Spinal cord (tissue), 10 donors: ENCODE results near the gene TOP1. TPM values are rescaled to one million over a fixed set of nuclear protein-coding genes. Genes with fewer than 3 reads are reported as not detected.

Source experiments
- DNase-seq, 6 donors: peaks; one replicate each; pipeline versions ENCODE4 v3.0.0 to v3.0.0-alpha.2; 2013 to 2015; ENCODE audit warnings: low spot score in 6 of 6, low read depth in 4 of 6
- H3K27ac ChIP-seq: one replicate; pipeline ENCODE4 v1.5.1; 2013; ENCODE audit warnings: low read depth, low read length, control low read depth
- H3K27me3 ChIP-seq: one replicate; pipeline ENCODE4 v1.6.1; 2013; ENCODE audit warnings: low read length; ENCODE audit not compliant: control insufficient read depth, insufficient read depth
- H3K36me3 ChIP-seq: one replicate; pipeline ENCODE4 v1.6.1; 2013; ENCODE audit warnings: low read length; ENCODE audit not compliant: control insufficient read depth, insufficient read depth
- H3K4me1 ChIP-seq: one replicate; pipeline ENCODE4 v1.6.1; 2013; ENCODE audit warnings: low read length; ENCODE audit not compliant: control insufficient read depth, insufficient read depth
- H3K4me3 ChIP-seq: one replicate; pipeline ENCODE4 v1.5.1; 2013; ENCODE audit warnings: low read depth, low read length, control low read depth
- H3K9me3 ChIP-seq: one replicate; pipeline ENCODE4 v1.6.1; 2013; ENCODE audit warnings: low read length; ENCODE audit not compliant: control insufficient read depth, insufficient read depth
- WGBS: methylation state at CpG from one replicate; pipeline ENCODE4 v1.1.5; 2013; ENCODE audit warnings: missing lambda C conversion rate; ENCODE audit not compliant: insufficient coverage; 5-methylcytosine and 5-hydroxymethylcytosine counted together
- polyA plus RNA-seq, 2 donors: library from polyadenylated mRNA; unstranded; fragments of 120-200 nt; gene quantifications; one replicate each; pipeline ENCODE4 v1.2.1, GENCODE V29; 2013; ENCODE audit not compliant: insufficient read length in 2 of 2
- total RNA-seq, 2 donors: library from RNA; depleted of rRNA in 1 of 2; stranded (reverse); fragments of 120-200 nt in 1 of 2; fragments of >200 nt in 1 of 2; gene quantifications; one replicate each; pipeline versions ENCODE4 v1.2.3 to v1.2.4, GENCODE V29; 2013 to 2014
- donor health status: healthy.

TOP1 gene
- total and polyA plus RNA-seq, 4 donors, result 29.1 to 90.1 (median 52.4) TPM

DNA sequence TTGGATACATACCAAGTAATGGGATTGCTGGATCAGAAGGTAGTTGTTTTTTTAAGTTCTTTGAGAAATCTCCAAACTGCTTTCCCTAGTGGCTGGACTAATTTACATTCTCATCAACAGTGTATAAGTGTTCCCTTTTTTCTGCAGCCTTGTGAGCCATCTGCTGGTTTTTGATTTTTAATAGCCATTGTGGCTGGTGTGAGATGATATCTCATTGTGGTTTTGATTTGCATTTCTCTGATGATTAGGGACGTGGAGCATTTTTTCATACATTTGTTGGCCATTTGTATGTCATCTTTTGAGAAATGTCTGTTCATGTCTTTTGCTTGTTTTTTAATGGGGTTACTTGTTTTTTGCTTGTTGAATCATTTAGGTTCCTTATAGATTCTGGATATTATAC, 34.8 kb downstream of the TOP1 start:
- Histone ChIP-seq H3K4me1 (peaks cover 3% of the 10 kb centered on the region), H3K4me3 (no peak overlapping the region), H3K36me3 (peaks cover 2% of the 10 kb centered on the region), H3K9me3 (no peaks in the 10 kb centered on the region), H3K27me3 (no peaks in the 10 kb centered on the region), H3K27ac (no peak overlapping the region)
- DNase-seq, result no peak
- 90% methylated on average over 1 of the region's 1 CpG for WGBS

DNA sequence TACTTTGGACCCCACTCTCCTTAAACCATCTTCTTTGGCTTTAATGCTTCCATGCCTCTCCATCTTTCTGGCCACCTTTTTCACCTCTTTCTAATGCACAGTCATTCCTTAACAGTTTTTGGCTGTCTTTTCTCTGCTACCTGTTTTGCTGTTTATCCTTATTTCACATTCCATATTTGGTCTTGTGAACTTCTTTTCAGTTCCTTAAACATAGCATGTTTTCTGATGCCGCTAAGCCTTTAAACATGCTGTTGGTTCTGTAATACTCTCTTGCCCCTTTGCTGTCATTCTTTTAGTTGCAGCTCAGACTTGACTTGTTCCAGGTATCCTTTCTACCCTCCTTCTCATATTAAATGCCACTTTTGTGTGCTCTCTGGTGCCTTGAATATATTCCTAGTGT, 35.8 kb downstream of the TOP1 start:
- no peak for DNase-seq
- Histone ChIP-seq H3K4me3 (no peak overlapping the region), H3K27ac (no peak overlapping the region), H3K9me3 (no peaks in the 10 kb centered on the region), H3K27me3 (no peaks in the 10 kb centered on the region), H3K36me3 (peaks cover 2% of the 10 kb centered on the region), H3K4me1 (peaks cover 4% of the 10 kb centered on the region)
- 100% methylated on average over 1 of the region's 1 CpG for WGBS

- DNase-seq, result no peak
Measured at GRCh38 chr20:41065716-41066115, 37.1 kb downstream of the TOP1 start.

DNA sequence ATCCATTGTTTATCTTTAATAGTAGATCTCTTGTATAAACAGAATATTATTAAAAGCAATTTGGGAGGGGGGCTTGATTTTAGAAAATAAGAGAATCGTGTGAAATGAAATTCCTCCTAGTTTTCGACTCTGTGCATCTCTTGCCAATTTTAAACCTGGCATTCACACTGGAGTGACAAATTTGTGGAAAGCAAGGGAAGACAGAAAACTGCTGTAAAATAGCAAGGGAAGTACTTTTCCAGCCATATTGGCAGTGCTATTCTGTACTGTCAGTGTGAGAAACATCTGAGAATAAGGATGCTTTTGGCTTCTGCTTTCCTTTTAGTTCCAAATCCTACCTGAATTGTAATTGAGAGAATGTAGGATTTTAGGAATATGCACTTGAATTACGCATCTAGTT, 40.2 kb downstream of the TOP1 start:
- peak in 1 of 6 donors; percentile 60 for DNase-seq
- WGBS, result no CpG with 5 or more reads among the region's 3 CpGs
- Histone ChIP-seq H3K27me3 (no peaks in the 10 kb centered on the region), H3K36me3 (peaks cover 2% of the 10 kb centered on the region), H3K4me1 (peaks cover 7% of the 10 kb centered on the region), H3K4me3 (no peak overlapping the region), H3K9me3 (no peaks in the 10 kb centered on the region), H3K27ac (no peak overlapping the region)

More at GRCh38 chr20:41065716-41066115, 37.1 kb downstream of the TOP1 start:
- no peaks in the 10 kb centered on the region for H3K27me3 ChIP-seq
- WGBS, result no CpG with 5 or more reads among the region's 3 CpGs
- H3K36me3 ChIP-seq, result peaks cover 2% of the 10 kb centered on the region
- H3K4me3 ChIP-seq, result no peak overlapping the region
- H3K27ac ChIP-seq, result no peak overlapping the region
- H3K4me1 ChIP-seq, result peaks cover 4% of the 10 kb centered on the region
- H3K9me3 ChIP-seq, result no peaks in the 10 kb centered on the region

- peaks cover 7% of the 10 kb centered on the region for H3K4me1 ChIP-seq
- H3K27me3 ChIP-seq, result no peaks in the 10 kb centered on the region
- peaks cover 6% of the 10 kb centered on the region for H3K36me3 ChIP-seq
- H3K27ac ChIP-seq, result peak overlapping the region; percentile 17
- no peak overlapping the region for H3K4me3 ChIP-seq
- WGBS, result 35% methylated on average over 2 of the region's 3 CpGs
- no peaks in the 10 kb centered on the region for H3K9me3 ChIP-seq
- DNase-seq, result peak in 1 of 6 donors; percentile 22
Measured at GRCh38 chr20:41072190-41072863, 43.7 kb downstream of the TOP1 start.

- peak overlapping the region; percentile 17 for H3K27ac ChIP-seq
- peaks cover 7% of the 10 kb centered on the region for H3K4me1 ChIP-seq
Measured at GRCh38 chr20:41072915-41073314, 44.3 kb downstream of the TOP1 start.

DNA sequence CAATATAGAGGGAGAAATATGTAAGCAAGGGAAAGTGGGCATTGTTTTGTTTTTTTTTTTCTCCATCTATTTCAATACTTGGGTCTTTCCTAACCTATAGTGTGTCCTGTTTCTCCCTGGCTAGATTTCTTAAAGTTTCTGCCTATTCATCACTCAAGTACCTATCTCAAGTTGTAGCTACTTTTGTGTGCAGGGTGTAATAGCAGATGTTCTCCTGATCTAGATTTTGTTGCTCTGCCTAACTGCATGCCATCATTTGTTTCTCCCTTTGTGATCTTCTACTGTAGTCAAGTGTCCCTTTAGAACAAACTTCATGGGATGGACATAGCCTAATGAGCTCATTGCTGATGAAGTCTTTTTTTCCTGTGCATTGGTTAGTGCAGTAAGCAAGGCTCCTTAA, 45.8 kb downstream of the TOP1 start:
- H3K27me3 ChIP-seq, result no peaks in the 10 kb centered on the region
- no peak overlapping the region for H3K4me3 ChIP-seq
- H3K9me3 ChIP-seq, result no peaks in the 10 kb centered on the region
- H3K4me1 ChIP-seq, result peaks cover 3% of the 10 kb centered on the region
- peaks cover 6% of the 10 kb centered on the region for H3K36me3 ChIP-seq
- H3K27ac ChIP-seq, result no peak overlapping the region
- no peak for DNase-seq

More at GRCh38 chr20:41072915-41073314, 44.3 kb downstream of the TOP1 start:
- Histone ChIP-seq H3K4me3 (no peak overlapping the region), H3K9me3 (no peaks in the 10 kb centered on the region), H3K36me3 (peaks cover 8% of the 10 kb centered on the region), H3K27me3 (no peaks in the 10 kb centered on the region)
- DNase-seq, result no peak
- WGBS, result 65% methylated on average over 2 of the region's 3 CpGs

DNA sequence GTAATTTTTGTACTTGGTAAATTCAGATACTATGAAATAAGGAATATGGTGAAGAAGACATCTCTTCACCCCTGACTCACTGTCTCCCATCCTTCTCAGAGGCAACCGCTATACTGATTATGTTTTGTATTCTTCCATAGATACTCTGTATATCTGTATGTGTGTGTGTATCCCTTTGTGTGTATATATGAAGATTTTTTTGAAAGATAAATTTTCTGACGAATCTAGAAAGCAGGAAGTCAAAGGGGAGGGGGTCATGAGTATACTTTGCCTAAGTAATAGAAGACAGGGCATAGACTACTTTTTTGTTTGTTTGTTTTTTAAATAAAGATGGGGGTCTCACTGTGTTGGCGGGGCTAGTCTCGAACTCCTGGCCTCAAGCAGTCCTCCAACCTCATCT, 48.2 kb downstream of the TOP1 start:
- 100% methylated on average over 1 of the region's 4 CpGs for WGBS
- Histone ChIP-seq H3K4me1 (peaks cover 3% of the 10 kb centered on the region), H3K9me3 (no peaks in the 10 kb centered on the region)

DNA sequence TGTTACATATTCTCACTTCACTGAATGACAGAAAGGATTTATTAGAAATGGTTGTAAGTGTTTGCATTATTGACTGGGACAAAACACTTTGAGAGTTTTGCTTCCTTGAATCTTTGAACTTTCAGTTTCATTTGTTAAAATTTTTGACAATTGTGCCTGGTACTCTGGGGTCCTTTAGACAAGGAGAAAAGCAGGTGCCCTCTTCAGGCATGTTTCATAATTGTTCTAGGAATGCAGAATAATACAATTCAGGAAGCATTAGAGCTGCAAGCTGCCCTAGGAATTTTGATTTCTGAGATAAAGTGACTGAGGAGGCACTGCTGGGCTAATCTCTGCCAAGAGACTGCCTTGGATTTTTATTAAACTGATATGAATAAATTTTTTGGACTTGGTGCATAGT, 49.7 kb downstream of the TOP1 start:
- Histone ChIP-seq H3K27ac (no peak overlapping the region), H3K36me3 (peaks cover 8% of the 10 kb centered on the region)

More for the DNA sequence above, 48.2 kb downstream of the TOP1 start:
- no peaks in the 10 kb centered on the region for H3K27me3 ChIP-seq
- H3K36me3 ChIP-seq, result peaks cover 6% of the 10 kb centered on the region
- no peak overlapping the region for H3K27ac ChIP-seq
- H3K4me3 ChIP-seq, result no peak overlapping the region
- no peak for DNase-seq

DNA sequence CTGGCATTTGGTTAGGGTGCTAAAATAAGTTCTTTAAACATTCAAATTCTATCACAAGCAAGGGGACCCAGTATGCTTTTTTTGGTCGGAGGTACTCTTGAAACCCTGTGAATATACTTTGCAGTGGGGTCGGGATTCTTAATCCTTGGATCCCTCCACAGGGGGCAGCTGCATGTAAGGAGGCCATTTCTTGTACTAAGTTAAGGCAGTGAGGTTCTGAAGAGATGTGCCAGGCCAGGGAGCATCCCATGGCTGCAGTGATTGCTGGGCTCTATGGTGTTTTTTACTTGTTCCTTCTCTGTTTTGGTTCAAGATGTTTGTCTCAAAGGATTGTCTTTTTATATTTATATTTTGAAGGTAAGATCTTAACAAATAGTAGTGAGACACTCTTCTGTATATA, 50.4 kb downstream of the TOP1 start:
- H3K4me1 ChIP-seq, result no peaks in the 10 kb centered on the region
- no peak for DNase-seq

More for the DNA sequence above, 49.7 kb downstream of the TOP1 start:
- no peaks in the 10 kb centered on the region for H3K4me1 ChIP-seq
- H3K4me3 ChIP-seq, result no peak overlapping the region
- DNase-seq, result peak in 1 of 6 donors; percentile 39
- no peaks in the 10 kb centered on the region for H3K27me3 ChIP-seq
- no peaks in the 10 kb centered on the region for H3K9me3 ChIP-seq

More for the DNA sequence above, 50.4 kb downstream of the TOP1 start:
- Histone ChIP-seq H3K36me3 (peaks cover 8% of the 10 kb centered on the region), H3K4me3 (no peak overlapping the region), H3K9me3 (no peaks in the 10 kb centered on the region), H3K27ac (no peak overlapping the region), H3K27me3 (no peaks in the 10 kb centered on the region)
- WGBS, result 100% methylated on average over 2 of the region's 2 CpGs
